Caco-2 (cell line): Measurements from ENCODE around the gene PRKAR2A. TPM values are rescaled to one million over a fixed set of nuclear protein-coding genes. Genes with fewer than 3 reads are reported as not detected.

Experiments
- BruUV-seq: library from RNA; stranded (reverse); fragments of 400-500 nt; replicated peaks from 2 replicates; lab custom pipeline; 2021; lab: Mats Ljungman, UMichigan
- CTCF ChIA-PET: fragments of 300-600 bp; sonication (Branson Sonifier 250); formaldehyde crosslinking; loops from one replicate; lab custom pipeline; 2022; ENCODE audit warnings: antibody characterized with exemption; lab: Charles Lee
- POLR2A ChIA-PET: fragments of 300-600 bp; sonication (Branson Sonifier 250); formaldehyde crosslinking; loops from one replicate; lab custom pipeline; 2022; ENCODE audit warnings: antibody characterized with exemption; lab: Charles Lee
- DNase-seq, 2 experiments: peaks; one replicate each; pipeline versions ENCODE4 v3.0.0 to v3.0.0-alpha.2; 2020 to 2022
- H3K27me3 ChIP-seq: replicated peaks from 2 replicates; pipeline ENCODE4 v1.6.0; 2011; ENCODE audit warnings: low read length; ENCODE audit not compliant: control insufficient read depth, insufficient read depth
- H3K36me3 ChIP-seq: 2 replicates; pipeline ENCODE4 v1.5.1; 2011; ENCODE audit warnings: low read length; ENCODE audit not compliant: control insufficient read depth, insufficient read depth
- H3K4me1 ChIP-seq: fragments of 250-450 bp; sonication (Bioruptor Pico); 2 replicates; pipeline ENCODE4 v1.5.1; 2020; ENCODE audit warnings: mild to moderate bottlenecking
- H3K4me3 ChIP-seq: 2 replicates; pipeline ENCODE4 v1.5.1; 2011; ENCODE audit warnings: low read depth, mild to moderate bottlenecking, control low read depth, low read length
- H3K9me3 ChIP-seq: fragments of 250-450 bp; sonication (Bioruptor Pico); 2 replicates; pipeline ENCODE4 v1.5.1; 2020; ENCODE audit warnings: mild to moderate bottlenecking, moderate library complexity
- H3K27ac Mint-ChIP-seq: one replicate; pipeline ENCODE4 v1.8.0; 2022; ENCODE audit warnings: mixed read lengths; ENCODE audit not compliant: unreplicated experiment
- H3K27me3 Mint-ChIP-seq: one replicate; pipeline ENCODE4 v1.8.0; 2022; ENCODE audit warnings: mixed read lengths; ENCODE audit not compliant: insufficient read depth, unreplicated experiment
- H3K36me3 Mint-ChIP-seq: one replicate; pipeline ENCODE4 v1.8.0; 2022; ENCODE audit warnings: mild to moderate bottlenecking, mixed read lengths; ENCODE audit not compliant: insufficient read depth, unreplicated experiment
- H3K4me1 Mint-ChIP-seq: one replicate; pipeline ENCODE4 v1.8.0; 2022; ENCODE audit warnings: low read depth, mixed read lengths; ENCODE audit not compliant: unreplicated experiment
- H3K4me3 Mint-ChIP-seq: one replicate; pipeline ENCODE4 v1.8.0; 2022; ENCODE audit warnings: mild to moderate bottlenecking, moderate library complexity, mixed read lengths; ENCODE audit not compliant: unreplicated experiment
- H3K9me3 Mint-ChIP-seq: one replicate; pipeline ENCODE4 v1.8.0; 2022; ENCODE audit warnings: mixed read lengths; ENCODE audit not compliant: unreplicated experiment
- intact Hi-C: fragments of 100-400 bp; cut with micrococcal nuclease; formaldehyde crosslinking; loops from one replicate; pipeline ENCODE4 v1.10.0; 2022; ENCODE audit not compliant: unreplicated experiment
- total RNA-seq: library from RNA; stranded (reverse); gene quantifications from 2 replicates; pipeline ENCODE4 v1.2.3, GENCODE V29; 2022
- TF ChIP-seq, protein P1 (sequence below), 2 experiments: fragments of 200-600 bp in 1 of 2; IDR thresholded peaks; 1 replicate in 1 of 2; 2 replicates in 1 of 2; pipeline versions ENCODE4 v1.5.1 to v1.8.0; 2011 to 2022; ENCODE audit warnings: antibody characterized with exemption in 1 of 2, control low read depth in 1 of 2, inconsistent platforms in 1 of 2, low read depth in 1 of 2, low read length in 1 of 2, mild to moderate bottlenecking in 1 of 2, moderate library complexity in 1 of 2; ENCODE audit not compliant: insufficient read depth in 1 of 2, severe bottlenecking in 1 of 2, unreplicated experiment in 1 of 2

The PRKAR2A gene
- total RNA-seq, 1 experiment from 2014 or later = 56.3 TPM

GRCh38 chr3:48881006-48881405 lies 33.3 kb upstream of the PRKAR2A start:
- CTCF ChIA-PET = no interaction called here
- Mint-ChIP-seq H3K27me3 (no peaks in the 10 kb centered on the region), H3K27ac (no peak overlapping the region), H3K4me3 (no peak overlapping the region), H3K9me3 (no peaks in the 10 kb centered on the region), H3K36me3 (no peaks in the 10 kb centered on the region), H3K4me1 (no peaks in the 10 kb centered on the region)
- H3K4me3 ChIP-seq = no peak overlapping the region
- TF ChIP-seq, protein P1, sequence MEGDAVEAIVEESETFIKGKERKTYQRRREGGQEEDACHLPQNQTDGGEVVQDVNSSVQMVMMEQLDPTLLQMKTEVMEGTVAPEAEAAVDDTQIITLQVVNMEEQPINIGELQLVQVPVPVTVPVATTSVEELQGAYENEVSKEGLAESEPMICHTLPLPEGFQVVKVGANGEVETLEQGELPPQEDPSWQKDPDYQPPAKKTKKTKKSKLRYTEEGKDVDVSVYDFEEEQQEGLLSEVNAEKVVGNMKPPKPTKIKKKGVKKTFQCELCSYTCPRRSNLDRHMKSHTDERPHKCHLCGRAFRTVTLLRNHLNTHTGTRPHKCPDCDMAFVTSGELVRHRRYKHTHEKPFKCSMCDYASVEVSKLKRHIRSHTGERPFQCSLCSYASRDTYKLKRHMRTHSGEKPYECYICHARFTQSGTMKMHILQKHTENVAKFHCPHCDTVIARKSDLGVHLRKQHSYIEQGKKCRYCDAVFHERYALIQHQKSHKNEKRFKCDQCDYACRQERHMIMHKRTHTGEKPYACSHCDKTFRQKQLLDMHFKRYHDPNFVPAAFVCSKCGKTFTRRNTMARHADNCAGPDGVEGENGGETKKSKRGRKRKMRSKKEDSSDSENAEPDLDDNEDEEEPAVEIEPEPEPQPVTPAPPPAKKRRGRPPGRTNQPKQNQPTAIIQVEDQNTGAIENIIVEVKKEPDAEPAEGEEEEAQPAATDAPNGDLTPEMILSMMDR (IDR thresholded peaks at IDR 0.05; ENCODE audit: insufficient read depth in 1 of 2, low read depth in 1 of 2, low read length in 1 of 2, severe bottlenecking in 1 of 2, unreplicated experiment in 1 of 2) = no peak
- H3K27me3 ChIP-seq = no peaks in the 10 kb centered on the region
- H3K9me3 ChIP-seq = no peaks in the 10 kb centered on the region
- no peaks in the 10 kb centered on the region for H3K4me1 ChIP-seq
- POLR2A ChIA-PET = no interaction called here
- no peaks in the 10 kb centered on the region for H3K36me3 ChIP-seq
- no peak for DNase-seq
- intact Hi-C loops = no loop called here
- no TSS peak for BruUV-seq

GRCh38 chr3:48879994-48880377 lies 32.3 kb upstream of the PRKAR2A start:
- BruUV-seq = no TSS peak
- Mint-ChIP-seq H3K4me1 (no peaks in the 10 kb centered on the region), H3K9me3 (no peaks in the 10 kb centered on the region), H3K27me3 (no peaks in the 10 kb centered on the region), H3K4me3 (no peak overlapping the region), H3K27ac (no peak overlapping the region), H3K36me3 (no peaks in the 10 kb centered on the region)
- TF ChIP-seq, protein P1 (IDR thresholded peaks at IDR 0.05; ENCODE audit: insufficient read depth in 1 of 2, low read depth in 1 of 2, low read length in 1 of 2, severe bottlenecking in 1 of 2, unreplicated experiment in 1 of 2) = no peak
- Histone ChIP-seq H3K36me3 (no peaks in the 10 kb centered on the region), H3K4me3 (no peak overlapping the region), H3K27me3 (no peaks in the 10 kb centered on the region), H3K4me1 (no peaks in the 10 kb centered on the region), H3K9me3 (no peaks in the 10 kb centered on the region)
- ChIA-PET CTCF (no interaction called here), POLR2A (no interaction called here)
- intact Hi-C loops = no loop called here
- DNase-seq = no peak

DNA sequence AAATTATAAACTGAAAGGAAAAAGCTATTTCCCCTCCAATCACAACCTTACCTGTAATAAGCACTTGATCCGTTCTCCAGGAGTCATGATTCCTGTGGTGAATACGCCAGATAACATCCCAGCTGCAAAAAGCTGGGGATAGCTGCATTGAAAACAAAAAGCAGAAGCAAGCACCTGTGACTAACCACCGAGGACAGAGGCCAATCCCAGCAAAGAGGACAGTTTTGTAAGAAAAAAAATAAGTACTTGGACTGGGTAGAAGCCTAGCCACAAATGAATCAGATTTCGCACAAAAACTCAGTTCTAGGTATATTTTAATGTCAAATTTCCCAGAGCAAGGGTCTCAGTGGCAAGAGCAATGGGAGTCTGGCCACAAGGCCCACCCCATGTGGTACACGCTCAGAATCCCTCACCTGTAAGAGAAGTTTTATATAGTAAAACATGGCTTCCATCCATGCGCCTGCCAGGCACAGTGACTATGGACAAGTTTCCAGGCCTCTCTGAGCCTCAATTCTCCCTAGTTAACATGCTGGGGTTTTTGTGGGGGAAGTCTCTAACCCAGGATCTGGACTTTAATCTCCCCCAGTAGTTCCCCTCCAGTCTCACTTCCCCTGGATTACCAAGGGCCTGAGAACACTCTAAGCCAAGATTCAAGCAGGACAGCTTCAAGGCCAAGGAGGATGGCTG lies 31.8 kb upstream of the PRKAR2A start:
- ChIA-PET CTCF (no interaction called here), POLR2A (no interaction called here)
- Mint-ChIP-seq H3K27ac (no peak overlapping the region), H3K9me3 (no peaks in the 10 kb centered on the region), H3K27me3 (no peaks in the 10 kb centered on the region), H3K4me3 (no peak overlapping the region), H3K36me3 (no peaks in the 10 kb centered on the region), H3K4me1 (no peaks in the 10 kb centered on the region)
- DNase-seq = no peak
- TF ChIP-seq, protein P1 (IDR thresholded peaks at IDR 0.05; ENCODE audit: insufficient read depth in 1 of 2, low read depth in 1 of 2, low read length in 1 of 2, severe bottlenecking in 1 of 2, unreplicated experiment in 1 of 2) = no peak
- H3K9me3 ChIP-seq = no peaks in the 10 kb centered on the region
- no peaks in the 10 kb centered on the region for H3K36me3 ChIP-seq
- H3K27me3 ChIP-seq = no peaks in the 10 kb centered on the region
- intact Hi-C loops = no loop called here
- no TSS peak for BruUV-seq
- no peak overlapping the region for H3K4me3 ChIP-seq
- H3K4me1 ChIP-seq = no peaks in the 10 kb centered on the region
